Ishikawa (cell line): ENCODE results near the gene CANT1.

Experiments used
- EP300 ChIP-seq: IDR thresholded peaks from 2 replicates; pipeline ENCODE4 v1.6.1; 2012; ENCODE audit warnings: borderline replicate concordance
- FOXM1 ChIP-seq: IDR thresholded peaks from 2 replicates; pipeline ENCODE4 v1.6.1; 2012; ENCODE audit warnings: low read depth, borderline replicate concordance
- NFIC ChIP-seq: IDR thresholded peaks from 2 replicates; pipeline ENCODE4 v1.6.1; 2012
- RAD21 ChIP-seq: IDR thresholded peaks from 2 replicates; pipeline ENCODE4 v1.6.1; 2012; ENCODE audit warnings: low read depth
- TAF1 ChIP-seq: IDR thresholded peaks from 2 replicates; pipeline ENCODE4 v1.6.1; 2012; ENCODE audit warnings: low read depth, mild to moderate bottlenecking
- TCF12 ChIP-seq: IDR thresholded peaks from 2 replicates; pipeline ENCODE4 v1.6.1; 2012; ENCODE audit warnings: low read depth
- YY1 ChIP-seq: IDR thresholded peaks from 2 replicates; pipeline ENCODE4 v1.6.1; 2012; ENCODE audit warnings: low read depth
- TF ChIP-seq, protein P1 (sequence below): IDR thresholded peaks from 2 replicates; pipeline ENCODE4 v1.6.1; 2012
- TF ChIP-seq, protein P2 (sequence below): IDR thresholded peaks from 2 replicates; pipeline ENCODE4 v1.6.1; 2012; ENCODE audit warnings: low read depth, mild to moderate bottlenecking

GRCh38 chr17:78988152-78988551, 21.4 kb downstream of the CANT1 start:
- TF ChIP-seq, protein P1, sequence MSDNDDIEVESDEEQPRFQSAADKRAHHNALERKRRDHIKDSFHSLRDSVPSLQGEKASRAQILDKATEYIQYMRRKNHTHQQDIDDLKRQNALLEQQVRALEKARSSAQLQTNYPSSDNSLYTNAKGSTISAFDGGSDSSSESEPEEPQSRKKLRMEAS = no peak
- TF ChIP-seq, protein P2, sequence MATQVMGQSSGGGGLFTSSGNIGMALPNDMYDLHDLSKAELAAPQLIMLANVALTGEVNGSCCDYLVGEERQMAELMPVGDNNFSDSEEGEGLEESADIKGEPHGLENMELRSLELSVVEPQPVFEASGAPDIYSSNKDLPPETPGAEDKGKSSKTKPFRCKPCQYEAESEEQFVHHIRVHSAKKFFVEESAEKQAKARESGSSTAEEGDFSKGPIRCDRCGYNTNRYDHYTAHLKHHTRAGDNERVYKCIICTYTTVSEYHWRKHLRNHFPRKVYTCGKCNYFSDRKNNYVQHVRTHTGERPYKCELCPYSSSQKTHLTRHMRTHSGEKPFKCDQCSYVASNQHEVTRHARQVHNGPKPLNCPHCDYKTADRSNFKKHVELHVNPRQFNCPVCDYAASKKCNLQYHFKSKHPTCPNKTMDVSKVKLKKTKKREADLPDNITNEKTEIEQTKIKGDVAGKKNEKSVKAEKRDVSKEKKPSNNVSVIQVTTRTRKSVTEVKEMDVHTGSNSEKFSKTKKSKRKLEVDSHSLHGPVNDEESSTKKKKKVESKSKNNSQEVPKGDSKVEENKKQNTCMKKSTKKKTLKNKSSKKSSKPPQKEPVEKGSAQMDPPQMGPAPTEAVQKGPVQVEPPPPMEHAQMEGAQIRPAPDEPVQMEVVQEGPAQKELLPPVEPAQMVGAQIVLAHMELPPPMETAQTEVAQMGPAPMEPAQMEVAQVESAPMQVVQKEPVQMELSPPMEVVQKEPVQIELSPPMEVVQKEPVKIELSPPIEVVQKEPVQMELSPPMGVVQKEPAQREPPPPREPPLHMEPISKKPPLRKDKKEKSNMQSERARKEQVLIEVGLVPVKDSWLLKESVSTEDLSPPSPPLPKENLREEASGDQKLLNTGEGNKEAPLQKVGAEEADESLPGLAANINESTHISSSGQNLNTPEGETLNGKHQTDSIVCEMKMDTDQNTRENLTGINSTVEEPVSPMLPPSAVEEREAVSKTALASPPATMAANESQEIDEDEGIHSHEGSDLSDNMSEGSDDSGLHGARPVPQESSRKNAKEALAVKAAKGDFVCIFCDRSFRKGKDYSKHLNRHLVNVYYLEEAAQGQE = no peak
- no peak for TF ChIP-seq EP300
- TF ChIP-seq TCF12 = no peak
- no peak for TF ChIP-seq NFIC
- no peak for TF ChIP-seq FOXM1
- no peak for TF ChIP-seq TAF1
- no peak for TF ChIP-seq YY1
- no peak for TF ChIP-seq RAD21
